Measurements from ENCODE around the gene RPL13A.
"Not testable (repeated sequence)": the region's sequence is repeated elsewhere in the genome, so short reads cannot be mapped to it uniquely, and the experiment has no call there.

RPL13A gene

DNA sequence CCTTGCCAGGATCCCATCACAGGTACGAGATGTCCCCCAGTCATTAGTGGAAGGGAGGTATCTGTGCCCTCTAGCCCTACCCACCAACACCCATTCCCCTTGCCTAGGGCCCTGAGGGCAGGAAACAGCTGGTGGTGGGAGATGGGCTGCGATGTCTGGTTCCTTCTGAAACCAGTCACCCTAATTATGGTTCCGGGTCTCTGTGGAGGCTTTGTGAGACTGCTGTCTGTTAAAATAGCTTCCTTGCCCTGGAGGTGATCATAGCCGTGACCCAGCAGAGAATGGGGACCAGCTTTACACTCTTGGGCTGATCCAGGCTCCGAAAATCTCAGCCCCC is 28.9 kb upstream of the RPL13A start:
- TF ChIP-seq ESRRG (CRISPR knock-in tag; IDR thresholded peaks at IDR 0.05) (no peak), ARNTL (CRISPR knock-in tag; IDR thresholded peaks at IDR 0.05; ENCODE audit: borderline replicate concordance, low read depth) (no peak), ZNF565 (CRISPR knock-in tag; conservative IDR thresholded peaks at IDR 0.05; ENCODE audit: low read depth) (no peak), PPARA (CRISPR knock-in tag; IDR thresholded peaks at IDR 0.05; ENCODE audit: borderline replicate concordance) (no peak)
- TF ChIP-seq, protein P1, sequence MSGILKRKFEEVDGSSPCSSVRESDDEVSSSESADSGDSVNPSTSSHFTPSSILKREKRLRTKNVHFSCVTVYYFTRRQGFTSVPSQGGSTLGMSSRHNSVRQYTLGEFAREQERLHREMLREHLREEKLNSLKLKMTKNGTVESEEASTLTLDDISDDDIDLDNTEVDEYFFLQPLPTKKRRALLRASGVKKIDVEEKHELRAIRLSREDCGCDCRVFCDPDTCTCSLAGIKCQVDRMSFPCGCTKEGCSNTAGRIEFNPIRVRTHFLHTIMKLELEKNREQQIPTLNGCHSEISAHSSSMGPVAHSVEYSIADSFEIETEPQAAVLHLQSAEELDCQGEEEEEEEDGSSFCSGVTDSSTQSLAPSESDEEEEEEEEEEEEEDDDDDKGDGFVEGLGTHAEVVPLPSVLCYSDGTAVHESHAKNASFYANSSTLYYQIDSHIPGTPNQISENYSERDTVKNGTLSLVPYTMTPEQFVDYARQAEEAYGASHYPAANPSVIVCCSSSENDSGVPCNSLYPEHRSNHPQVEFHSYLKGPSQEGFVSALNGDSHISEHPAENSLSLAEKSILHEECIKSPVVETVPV (CRISPR knock-in tag; IDR thresholded peaks at IDR 0.05), result no peak
- no peak for ATAC-seq

DNA sequence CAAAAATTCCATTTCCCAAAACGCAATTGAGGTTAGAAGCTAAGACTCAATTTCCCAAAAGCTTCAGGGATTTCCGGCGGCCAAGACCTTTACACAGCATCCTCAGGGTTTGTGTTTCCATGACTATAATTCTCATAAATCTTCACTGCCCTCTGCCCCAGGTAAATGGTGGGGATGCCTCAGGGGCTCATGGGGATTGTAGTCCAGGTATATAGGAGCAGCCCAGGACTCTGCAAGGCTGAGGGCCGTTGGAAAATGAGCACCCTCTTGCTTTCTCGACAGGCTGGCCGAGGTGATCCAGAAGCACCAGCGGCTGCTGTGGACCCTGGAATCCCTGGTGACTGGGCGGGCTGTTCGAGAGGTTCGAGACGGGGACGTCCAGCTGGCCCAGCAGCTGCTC is 28.0 kb upstream of the RPL13A start:
- no peak for ATAC-seq
- TF ChIP-seq ZC3H10 (CRISPR knock-in tag; IDR thresholded peaks at IDR 0.05) (no peak), CSDC2 (CRISPR knock-in tag; IDR thresholded peaks at IDR 0.05) (no peak), ZNF565 (CRISPR knock-in tag; conservative IDR thresholded peaks at IDR 0.05; ENCODE audit: low read depth) (no peak), TOX (CRISPR knock-in tag; IDR thresholded peaks at IDR 0.05; ENCODE audit: borderline replicate concordance) (no peak), ARNTL (CRISPR knock-in tag; IDR thresholded peaks at IDR 0.05; ENCODE audit: borderline replicate concordance, low read depth) (no peak), SNAI2 (CRISPR knock-in tag; IDR thresholded peaks at IDR 0.05) (no peak), ZNF70 (CRISPR knock-in tag; IDR thresholded peaks at IDR 0.05) (no peak), ZFP30 (CRISPR knock-in tag; IDR thresholded peaks at IDR 0.05) (no peak), TCF4 (CRISPR knock-in tag; IDR thresholded peaks at IDR 0.05; ENCODE audit: borderline replicate concordance) (no peak), ESRRG (CRISPR knock-in tag; IDR thresholded peaks at IDR 0.05) (no peak)
- TF ChIP-seq, protein P1 (CRISPR knock-in tag; IDR thresholded peaks at IDR 0.05), result no peak
- TF ChIP-seq, protein P2, sequence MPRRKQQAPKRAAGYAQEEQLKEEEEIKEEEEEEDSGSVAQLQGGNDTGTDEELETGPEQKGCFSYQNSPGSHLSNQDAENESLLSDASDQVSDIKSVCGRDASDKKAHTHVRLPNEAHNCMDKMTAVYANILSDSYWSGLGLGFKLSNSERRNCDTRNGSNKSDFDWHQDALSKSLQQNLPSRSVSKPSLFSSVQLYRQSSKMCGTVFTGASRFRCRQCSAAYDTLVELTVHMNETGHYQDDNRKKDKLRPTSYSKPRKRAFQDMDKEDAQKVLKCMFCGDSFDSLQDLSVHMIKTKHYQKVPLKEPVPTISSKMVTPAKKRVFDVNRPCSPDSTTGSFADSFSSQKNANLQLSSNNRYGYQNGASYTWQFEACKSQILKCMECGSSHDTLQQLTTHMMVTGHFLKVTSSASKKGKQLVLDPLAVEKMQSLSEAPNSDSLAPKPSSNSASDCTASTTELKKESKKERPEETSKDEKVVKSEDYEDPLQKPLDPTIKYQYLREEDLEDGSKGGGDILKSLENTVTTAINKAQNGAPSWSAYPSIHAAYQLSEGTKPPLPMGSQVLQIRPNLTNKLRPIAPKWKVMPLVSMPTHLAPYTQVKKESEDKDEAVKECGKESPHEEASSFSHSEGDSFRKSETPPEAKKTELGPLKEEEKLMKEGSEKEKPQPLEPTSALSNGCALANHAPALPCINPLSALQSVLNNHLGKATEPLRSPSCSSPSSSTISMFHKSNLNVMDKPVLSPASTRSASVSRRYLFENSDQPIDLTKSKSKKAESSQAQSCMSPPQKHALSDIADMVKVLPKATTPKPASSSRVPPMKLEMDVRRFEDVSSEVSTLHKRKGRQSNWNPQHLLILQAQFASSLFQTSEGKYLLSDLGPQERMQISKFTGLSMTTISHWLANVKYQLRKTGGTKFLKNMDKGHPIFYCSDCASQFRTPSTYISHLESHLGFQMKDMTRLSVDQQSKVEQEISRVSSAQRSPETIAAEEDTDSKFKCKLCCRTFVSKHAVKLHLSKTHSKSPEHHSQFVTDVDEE (CRISPR knock-in tag; IDR thresholded peaks at IDR 0.05), result no peak
- TF ChIP-seq, protein P3, sequence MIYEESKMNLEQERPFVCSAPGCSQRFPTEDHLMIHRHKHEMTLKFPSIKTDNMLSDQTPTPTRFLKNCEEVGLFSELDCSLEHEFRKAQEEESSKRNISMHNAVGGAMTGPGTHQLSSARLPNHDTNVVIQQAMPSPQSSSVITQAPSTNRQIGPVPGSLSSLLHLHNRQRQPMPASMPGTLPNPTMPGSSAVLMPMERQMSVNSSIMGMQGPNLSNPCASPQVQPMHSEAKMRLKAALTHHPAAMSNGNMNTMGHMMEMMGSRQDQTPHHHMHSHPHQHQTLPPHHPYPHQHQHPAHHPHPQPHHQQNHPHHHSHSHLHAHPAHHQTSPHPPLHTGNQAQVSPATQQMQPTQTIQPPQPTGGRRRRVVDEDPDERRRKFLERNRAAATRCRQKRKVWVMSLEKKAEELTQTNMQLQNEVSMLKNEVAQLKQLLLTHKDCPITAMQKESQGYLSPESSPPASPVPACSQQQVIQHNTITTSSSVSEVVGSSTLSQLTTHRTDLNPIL (CRISPR knock-in tag; IDR thresholded peaks at IDR 0.05; ENCODE audit: low read depth), result no peak
- TF ChIP-seq, protein P4, sequence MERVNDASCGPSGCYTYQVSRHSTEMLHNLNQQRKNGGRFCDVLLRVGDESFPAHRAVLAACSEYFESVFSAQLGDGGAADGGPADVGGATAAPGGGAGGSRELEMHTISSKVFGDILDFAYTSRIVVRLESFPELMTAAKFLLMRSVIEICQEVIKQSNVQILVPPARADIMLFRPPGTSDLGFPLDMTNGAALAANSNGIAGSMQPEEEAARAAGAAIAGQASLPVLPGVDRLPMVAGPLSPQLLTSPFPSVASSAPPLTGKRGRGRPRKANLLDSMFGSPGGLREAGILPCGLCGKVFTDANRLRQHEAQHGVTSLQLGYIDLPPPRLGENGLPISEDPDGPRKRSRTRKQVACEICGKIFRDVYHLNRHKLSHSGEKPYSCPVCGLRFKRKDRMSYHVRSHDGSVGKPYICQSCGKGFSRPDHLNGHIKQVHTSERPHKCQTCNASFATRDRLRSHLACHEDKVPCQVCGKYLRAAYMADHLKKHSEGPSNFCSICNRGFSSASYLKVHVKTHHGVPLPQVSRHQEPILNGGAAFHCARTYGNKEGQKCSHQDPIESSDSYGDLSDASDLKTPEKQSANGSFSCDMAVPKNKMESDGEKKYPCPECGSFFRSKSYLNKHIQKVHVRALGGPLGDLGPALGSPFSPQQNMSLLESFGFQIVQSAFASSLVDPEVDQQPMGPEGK (CRISPR knock-in tag; IDR thresholded peaks at IDR 0.05; ENCODE audit: borderline replicate concordance), result no peak
- TF ChIP-seq, protein P5, sequence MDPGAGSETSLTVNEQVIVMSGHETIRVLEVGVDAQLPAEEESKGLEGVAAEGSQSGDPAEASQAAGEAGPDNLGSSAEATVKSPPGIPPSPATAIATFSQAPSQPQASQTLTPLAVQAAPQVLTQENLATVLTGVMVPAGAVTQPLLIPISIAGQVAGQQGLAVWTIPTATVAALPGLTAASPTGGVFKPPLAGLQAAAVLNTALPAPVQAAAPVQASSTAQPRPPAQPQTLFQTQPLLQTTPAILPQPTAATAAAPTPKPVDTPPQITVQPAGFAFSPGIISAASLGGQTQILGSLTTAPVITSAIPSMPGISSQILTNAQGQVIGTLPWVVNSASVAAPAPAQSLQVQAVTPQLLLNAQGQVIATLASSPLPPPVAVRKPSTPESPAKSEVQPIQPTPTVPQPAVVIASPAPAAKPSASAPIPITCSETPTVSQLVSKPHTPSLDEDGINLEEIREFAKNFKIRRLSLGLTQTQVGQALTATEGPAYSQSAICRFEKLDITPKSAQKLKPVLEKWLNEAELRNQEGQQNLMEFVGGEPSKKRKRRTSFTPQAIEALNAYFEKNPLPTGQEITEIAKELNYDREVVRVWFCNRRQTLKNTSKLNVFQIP (CRISPR knock-in tag; IDR thresholded peaks at IDR 0.05; ENCODE audit: borderline replicate concordance, low read depth), result no peak

DNA sequence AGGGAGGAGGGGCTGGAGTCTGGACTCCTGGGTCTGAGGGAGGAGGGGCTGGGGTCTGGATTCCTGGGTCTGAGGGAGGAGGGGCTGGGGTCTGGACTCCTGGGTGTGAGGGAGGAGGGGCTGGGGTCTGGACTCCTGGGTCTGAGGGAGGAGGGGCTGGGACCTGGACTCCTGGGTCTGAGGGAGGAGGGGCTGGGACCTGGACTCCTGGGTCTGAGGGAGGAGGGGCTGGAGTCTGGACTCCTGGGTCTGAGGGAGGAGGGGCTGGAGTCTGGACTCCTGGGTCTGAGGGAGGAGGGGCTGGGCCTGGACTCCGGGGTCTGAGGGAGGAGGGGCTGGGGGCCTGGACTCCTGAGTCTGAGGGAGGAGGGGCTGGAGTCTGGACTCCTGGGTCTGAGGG is 26.3 kb upstream of the RPL13A start:
- not testable (repeated sequence) for ATAC-seq

DNA sequence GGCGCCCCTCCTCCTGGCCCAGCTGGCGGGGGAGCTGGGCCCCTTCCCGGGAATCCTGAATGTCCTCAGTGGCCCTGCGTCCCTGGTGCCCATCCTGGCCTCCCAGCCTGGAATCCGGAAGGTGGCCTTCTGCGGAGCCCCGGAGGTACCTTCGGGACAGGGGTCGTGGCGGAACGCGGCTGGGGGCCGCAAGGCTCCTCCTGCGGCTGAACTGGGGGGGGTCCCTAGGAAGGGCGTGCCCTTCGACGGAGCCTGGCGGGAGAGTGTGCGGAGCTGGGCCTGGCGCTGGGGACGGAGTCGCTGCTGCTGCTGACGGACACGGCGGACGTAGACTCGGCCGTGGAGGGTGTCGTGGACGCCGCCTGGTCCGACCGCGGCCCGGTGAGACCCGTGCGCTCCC is 25.8 kb upstream of the RPL13A start:
- no peak for ATAC-seq
- TF ChIP-seq ARNTL (CRISPR knock-in tag; IDR thresholded peaks at IDR 0.05; ENCODE audit: borderline replicate concordance, low read depth) (no peak), CSDC2 (CRISPR knock-in tag; IDR thresholded peaks at IDR 0.05) (no peak), ISL1 (CRISPR knock-in tag; IDR thresholded peaks at IDR 0.05) (no peak), ZC3H10 (CRISPR knock-in tag; IDR thresholded peaks at IDR 0.05) (no peak), ZFP30 (CRISPR knock-in tag; IDR thresholded peaks at IDR 0.05) (no peak), ZNF70 (CRISPR knock-in tag; IDR thresholded peaks at IDR 0.05) (no peak)
- TF ChIP-seq, protein P1 (CRISPR knock-in tag; IDR thresholded peaks at IDR 0.05), result no peak
- TF ChIP-seq, protein P2 (CRISPR knock-in tag; IDR thresholded peaks at IDR 0.05), result no peak
- TF ChIP-seq, protein P3 (CRISPR knock-in tag; IDR thresholded peaks at IDR 0.05; ENCODE audit: low read depth), result no peak

Data from SK-N-SH treated with all-trans-retinoic acid at 6 μM for 48 hours (cell line).